ENCODE results near the gene TEX55.
"Not testable (repeated sequence)": the region's sequence is repeated elsewhere in the genome, so short reads cannot be mapped to it uniquely, and the experiment has no call there.

The TEX55 gene

GRCh38 chr3:119145500-119146167 is at the start of gene TEX55:
TEX55 (plus strand) TSS chr3:119146165; CDS start chr3:119146190, 25 bp downstream.
- DNase-seq = no peak

GRCh38 chr3:119098003-119098402 is 48.0 kb upstream of the TEX55 start:
- DNase-seq = no peak

GRCh38 chr3:119098619-119099222 is 47.2 kb upstream of the TEX55 start:
- no peak for DNase-seq

GRCh38 chr3:119099785-119100184 is 46.2 kb upstream of the TEX55 start:
- DNase-seq = no peak

GRCh38 chr3:119104031-119104430 is 41.9 kb upstream of the TEX55 start:
- DNase-seq = no peak

- not testable (repeated sequence) for DNase-seq
Observed at GRCh38 chr3:119118330-119118729, 27.6 kb upstream of the TEX55 start.

GRCh38 chr3:119120480-119120879 is 25.5 kb upstream of the TEX55 start:
- DNase-seq = no peak

GRCh38 chr3:119122350-119122749 is 23.6 kb upstream of the TEX55 start:
- DNase-seq = no peak

GRCh38 chr3:119125342-119125741 is 20.6 kb upstream of the TEX55 start:
- no peak for DNase-seq

GRCh38 chr3:119125742-119126504 is 20.0 kb upstream of the TEX55 start:
- no peak for DNase-seq

GRCh38 chr3:119130291-119130690 is 15.7 kb upstream of the TEX55 start:
- DNase-seq = not testable (repeated sequence)

- not testable (repeated sequence) for DNase-seq
Observed at GRCh38 chr3:119132291-119132690, 13.7 kb upstream of the TEX55 start.

GRCh38 chr3:119139360-119139759 is 6.6 kb upstream of the TEX55 start:
- not testable (repeated sequence) for DNase-seq

GRCh38 chr3:119140466-119140865 is 5.5 kb upstream of the TEX55 start:
- no peak for DNase-seq

- no peak for DNase-seq
Observed at GRCh38 chr3:119145128-119145499, 851 bp upstream of the TEX55 start.

- DNase-seq = no peak
Observed at GRCh38 chr3:119146578-119147375, 812 bp downstream of the TEX55 start.

GRCh38 chr3:119147494-119147893 is 1.5 kb downstream of the TEX55 start:
- no peak for DNase-seq

GRCh38 chr3:119148493-119149180 is 2.7 kb downstream of the TEX55 start:
- DNase-seq = no peak

- DNase-seq = no peak
Observed at GRCh38 chr3:119149484-119149883, 3.5 kb downstream of the TEX55 start.

GRCh38 chr3:119156868-119157267 is 10.9 kb downstream of the TEX55 start:
- no peak for DNase-seq

GRCh38 chr3:119157971-119158370 is 12.0 kb downstream of the TEX55 start:
- DNase-seq = no peak

GRCh38 chr3:119160361-119160760 is 14.4 kb downstream of the TEX55 start:
- no peak for DNase-seq

- DNase-seq = no peak
Observed at GRCh38 chr3:119160815-119161214, 14.8 kb downstream of the TEX55 start.

Measured in CD4-positive, alpha-beta T cell treated with Interleukin-15 for 1 hour (primary cell).